ENCODE data around the gene PARVG. TPM values are rescaled to one million over a fixed set of nuclear protein-coding genes. Genes with fewer than 3 reads are reported as not detected.

The PARVG gene
- total and polyA plus RNA-seq, 9 of the 15 experiments (the other 6 are each of a cell fraction or from before 2014, with no cell fraction given): 0.35 TPM; not detected in 8

- in situ Hi-C loops (cut with MboI) (no loop called here), intact Hi-C loops (cut with micrococcal nuclease) (no loop called here)
- Histone ChIP-seq H4K20me1 (replicated peaks; ENCODE audit: control insufficient read depth, insufficient read depth, low read length) (no peaks in the 10 kb centered on the region), H3K27me3 (ENCODE audit: control insufficient read depth in 2 of 2, insufficient read depth in 2 of 2, low read length in 2 of 2) (peaks cover 3 to 17% of the 10 kb centered on the region in 2 experiments; a peak in 4 of 5 replicates), H3K9me1 (ENCODE audit: control insufficient read depth, insufficient read depth, low read length) (no peaks in the 10 kb centered on the region), H3K27ac (ENCODE audit: extremely low read depth, low read depth, low read length) (no peak overlapping the region), H3K4me3 (no peak overlapping the region), H3K79me2 (ENCODE audit: control insufficient read depth, insufficient read depth, low read length) (no peaks in the 10 kb centered on the region), H3K9ac (ENCODE audit: insufficient read depth in 1 of 2, low read depth in 2 of 2, low read length in 2 of 2) (no peak overlapping the region), H3K4me2 (ENCODE audit: insufficient read depth, low read length) (no peak overlapping the region), H3K36me3 (ENCODE audit: control insufficient read depth, insufficient read depth, low read length) (no peaks in the 10 kb centered on the region), H2AFZ (ENCODE audit: low read depth, low read length) (no peak overlapping the region), H3K9me3 (replicated peaks; ENCODE audit: control insufficient read depth, insufficient read depth, low read depth, low read length) (no peaks in the 10 kb centered on the region), H3K4me1 (replicated peaks in 1 of 2; ENCODE audit: control insufficient read depth in 2 of 2, insufficient read depth in 2 of 2, low read length in 2 of 2) (peaks cover 0 to 13% of the 10 kb centered on the region in 2 experiments; a peak in 2 of 5 replicates)
- ATAC-seq (no peak), FAIRE-seq (no peak), DNase-seq (ENCODE audit: extremely low read depth in 1 of 4, low spot score in 3 of 4) (no peak)
- BruUV-seq (replicated peaks): no TSS peak
- POLR2A ChIA-PET: interaction anchor here (0.6 kb wide), 2 partner anchors 7 to 358 kb away, joined by 4 to 6 read pairs; no protein-coding TSS in a partner anchor
- CTCF ChIA-PET (ENCODE audit: low intra/inter-chr PET ratio): no interaction called here
- no peak for TF ChIP-seq ZNF584 (CRISPR knock-in tag; IDR thresholded peaks at IDR 0.05; ENCODE audit: low read depth)
- no peak for TF ChIP-seq TCF7 (IDR thresholded peaks at IDR 0.05; ENCODE audit: borderline replicate concordance)
- TF ChIP-seq ZNF644 (tag; IDR thresholded peaks at IDR 0.05; ENCODE audit: low read depth): no peak
- 8% methylated on average over 6 of the region's 12 CpGs for WGBS (ENCODE audit: insufficient coverage, low coverage, missing lambda C conversion rate)
These were observed 8.4 kb downstream of the PARVG start for GRCh38 chr22:44188986-44189630.

DNA sequence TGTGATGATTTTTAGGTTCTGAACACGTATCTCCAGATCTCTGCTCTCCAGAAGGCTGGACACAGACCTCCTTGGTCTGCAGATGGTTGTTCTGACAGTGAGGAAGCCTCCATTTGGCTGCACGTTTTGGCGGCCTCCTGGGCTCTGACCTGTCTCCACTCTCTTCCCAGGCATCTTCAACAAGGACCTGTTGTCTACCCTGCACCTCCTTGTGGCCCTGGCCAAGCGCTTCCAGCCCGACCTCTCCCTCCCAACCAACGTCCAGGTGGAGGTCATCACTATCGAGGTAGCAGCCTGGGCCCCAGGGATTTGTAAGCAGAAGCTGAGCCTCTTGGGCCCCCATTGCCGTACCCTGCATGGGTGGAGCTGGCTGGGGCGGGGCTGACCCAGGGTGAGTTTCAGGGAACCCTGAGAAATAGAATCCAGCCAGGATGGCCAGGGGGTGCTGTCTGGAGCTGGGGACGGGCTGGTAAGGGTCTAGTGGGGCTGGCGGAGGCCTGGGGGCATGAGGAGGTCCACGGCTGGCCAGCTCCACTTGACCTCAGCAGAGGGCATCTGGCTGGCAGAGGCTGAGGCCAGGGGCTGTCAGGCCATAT is 9.8 kb downstream of the PARVG start:
- Histone ChIP-seq H3K4me3 (no peak overlapping the region), H3K4me1 (replicated peaks in 1 of 2; ENCODE audit: control insufficient read depth in 2 of 2, insufficient read depth in 2 of 2, low read length in 2 of 2) (peaks cover 0 to 13% of the 10 kb centered on the region in 2 experiments; a peak in 2 of 5 replicates), H3K4me2 (ENCODE audit: insufficient read depth, low read length) (no peak overlapping the region), H3K79me2 (ENCODE audit: control insufficient read depth, insufficient read depth, low read length) (no peaks in the 10 kb centered on the region), H3K9ac (ENCODE audit: insufficient read depth in 1 of 2, low read depth in 2 of 2, low read length in 2 of 2) (no peak overlapping the region), H2AFZ (ENCODE audit: low read depth, low read length) (no peak overlapping the region), H4K20me1 (replicated peaks; ENCODE audit: control insufficient read depth, insufficient read depth, low read length) (no peaks in the 10 kb centered on the region), H3K9me3 (replicated peaks; ENCODE audit: control insufficient read depth, insufficient read depth, low read depth, low read length) (no peaks in the 10 kb centered on the region), H3K36me3 (ENCODE audit: control insufficient read depth, insufficient read depth, low read length) (no peaks in the 10 kb centered on the region), H3K27ac (ENCODE audit: extremely low read depth, low read depth, low read length) (no peak overlapping the region), H3K9me1 (ENCODE audit: control insufficient read depth, insufficient read depth, low read length) (no peaks in the 10 kb centered on the region), H3K27me3 (ENCODE audit: control insufficient read depth in 2 of 2, insufficient read depth in 2 of 2, low read length in 2 of 2) (peaks cover 0 to 17% of the 10 kb centered on the region in 2 experiments; a peak in 3 of 5 replicates)
- ATAC-seq (no peak), DNase-seq (ENCODE audit: extremely low read depth in 1 of 4, low spot score in 3 of 4) (no peak), FAIRE-seq (no peak)
- 0% methylated on average over 8 of the region's 12 CpGs for WGBS (ENCODE audit: insufficient coverage, low coverage, missing lambda C conversion rate)
- ChIA-PET POLR2A (interaction anchor here (0.6 kb wide), 1 partner anchor 182 kb away, joined by 3 read pairs; no protein-coding TSS in a partner anchor), CTCF (ENCODE audit: low intra/inter-chr PET ratio) (no interaction called here)
- BruUV-seq (replicated peaks): no TSS peak
- in situ Hi-C loops (cut with MboI): no loop called here
- intact Hi-C loops (cut with micrococcal nuclease): no loop called here
- no peak for TF ChIP-seq ZNF282 (CRISPR knock-in tag; IDR thresholded peaks at IDR 0.05)
- TF ChIP-seq CC2D1A (IDR thresholded peaks at IDR 0.05): no peak
- TF ChIP-seq SREBF2 (CRISPR knock-in tag; IDR thresholded peaks at IDR 0.05): no peak
- TF ChIP-seq ZNF184 (CRISPR knock-in tag; IDR thresholded peaks at IDR 0.05): no peak
- no peak for TF ChIP-seq CGGBP1 (CRISPR knock-in tag; IDR thresholded peaks at IDR 0.05)
- TF ChIP-seq CCAR2 (IDR thresholded peaks at IDR 0.05; ENCODE audit: low read depth, low read length): no peak
- TF ChIP-seq, protein P1, sequence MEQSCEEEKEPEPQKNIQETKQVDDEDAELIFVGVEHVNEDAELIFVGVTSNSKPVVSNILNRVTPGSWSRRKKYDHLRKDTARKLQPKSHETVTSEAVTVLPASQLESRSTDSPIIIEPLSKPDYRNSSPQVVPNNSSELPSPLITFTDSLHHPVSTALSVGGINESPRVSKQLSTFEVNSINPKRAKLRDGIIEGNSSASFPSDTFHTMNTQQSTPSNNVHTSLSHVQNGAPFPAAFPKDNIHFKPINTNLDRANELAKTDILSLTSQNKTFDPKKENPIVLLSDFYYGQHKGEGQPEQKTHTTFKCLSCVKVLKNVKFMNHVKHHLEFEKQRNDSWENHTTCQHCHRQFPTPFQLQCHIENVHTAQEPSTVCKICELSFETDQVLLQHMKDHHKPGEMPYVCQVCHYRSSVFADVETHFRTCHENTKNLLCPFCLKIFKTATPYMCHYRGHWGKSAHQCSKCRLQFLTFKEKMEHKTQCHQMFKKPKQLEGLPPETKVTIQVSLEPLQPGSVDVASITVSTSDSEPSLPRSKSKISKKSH (CRISPR knock-in tag; IDR thresholded peaks at IDR 0.05): no peak
- TF ChIP-seq, protein P2, sequence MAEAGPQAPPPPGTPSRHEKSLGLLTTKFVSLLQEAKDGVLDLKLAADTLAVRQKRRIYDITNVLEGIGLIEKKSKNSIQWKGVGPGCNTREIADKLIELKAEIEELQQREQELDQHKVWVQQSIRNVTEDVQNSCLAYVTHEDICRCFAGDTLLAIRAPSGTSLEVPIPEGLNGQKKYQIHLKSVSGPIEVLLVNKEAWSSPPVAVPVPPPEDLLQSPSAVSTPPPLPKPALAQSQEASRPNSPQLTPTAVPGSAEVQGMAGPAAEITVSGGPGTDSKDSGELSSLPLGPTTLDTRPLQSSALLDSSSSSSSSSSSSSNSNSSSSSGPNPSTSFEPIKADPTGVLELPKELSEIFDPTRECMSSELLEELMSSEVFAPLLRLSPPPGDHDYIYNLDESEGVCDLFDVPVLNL (CRISPR knock-in tag; IDR thresholded peaks at IDR 0.05; ENCODE audit: low read depth): no peak
- TF ChIP-seq ZNF785 (CRISPR knock-in tag; IDR thresholded peaks at IDR 0.05): no peak

Measured in K562 (cell line).